Testis (tissue), 2 donors: Measurements from ENCODE around the gene SMCO4.

Experiments used
- CTCF ChIP-seq, 3 experiments: fragments of 450-650 bp in 2 of 3; fragments of 200-600 bp in 1 of 3; sonication (generic) in 1 of 3; IDR thresholded peaks; one replicate each; pipeline ENCODE4 v1.5.1; 2016 to 2019; ENCODE audit warnings: antibody characterized with exemption in 3 of 3, mild to moderate bottlenecking in 2 of 3, moderate library complexity in 1 of 3
- POLR2A ChIP-seq: fragments of 450-650 bp; IDR thresholded peaks from one replicate; pipeline ENCODE4 v1.6.1; 2017; ENCODE audit warnings: antibody characterized with exemption, mild to moderate bottlenecking, moderate library complexity

GRCh38 chr11:93537049-93537448 lies 6.1 kb downstream of the SMCO4 start:
- TF ChIP-seq POLR2A = no peak
- no peak for TF ChIP-seq CTCF (IDR thresholded peaks at IDR 0.05)
